Activated CD4-positive, alpha-beta T cell treated with anti-CD3 and anti-CD28 coated beads for 24 hours (primary cell): ENCODE measurements around the gene LHFPL2.

Experiments
- DNase-seq, 2 donors: peaks; one replicate each; pipeline ENCODE4 v3.0.0-alpha.2; 2020; ENCODE audit warnings: low read depth in 2 of 2

The LHFPL2 gene

GRCh38 chr5:78544561-78545201 lies 103.9 kb downstream of the LHFPL2 start:
- no peak for DNase-seq

GRCh38 chr5:78543916-78544315 lies 104.7 kb downstream of the LHFPL2 start:
- DNase-seq = no peak

- no peak for DNase-seq
Observed at GRCh38 chr5:78543292-78543691, 105.3 kb downstream of the LHFPL2 start.

- no peak for DNase-seq
Observed at GRCh38 chr5:78542321-78542840, 106.2 kb downstream of the LHFPL2 start.

- DNase-seq = no peak
Observed at GRCh38 chr5:78541086-78541654, 107.4 kb downstream of the LHFPL2 start.

GRCh38 chr5:78540335-78541085 lies 108.1 kb downstream of the LHFPL2 start:
- DNase-seq = no peak

- DNase-seq = no peak
Observed at GRCh38 chr5:78538240-78538850, 110.2 kb downstream of the LHFPL2 start.

GRCh38 chr5:78537821-78538220 lies 110.8 kb downstream of the LHFPL2 start:
- no peak for DNase-seq

GRCh38 chr5:78537411-78537810 lies 111.2 kb downstream of the LHFPL2 start:
- no peak for DNase-seq

GRCh38 chr5:78536661-78537196 lies 111.8 kb downstream of the LHFPL2 start:
- no peak for DNase-seq

- DNase-seq = no peak
Observed at GRCh38 chr5:78534905-78535200, 113.7 kb downstream of the LHFPL2 start.

GRCh38 chr5:78534148-78534904 lies 114.2 kb downstream of the LHFPL2 start:
- DNase-seq = no peak

- DNase-seq = no peak
Observed at GRCh38 chr5:78533356-78533755, 115.2 kb downstream of the LHFPL2 start.

- DNase-seq = no peak
Observed at GRCh38 chr5:78530342-78531096, 118.1 kb downstream of the LHFPL2 start.

- no peak for DNase-seq
Observed at GRCh38 chr5:78527925-78528324, 120.6 kb downstream of the LHFPL2 start.

GRCh38 chr5:78527054-78527859 lies 121.3 kb downstream of the LHFPL2 start:
- DNase-seq = no peak

- no peak for DNase-seq
Observed at GRCh38 chr5:78526049-78526525, 122.5 kb downstream of the LHFPL2 start.

- no peak for DNase-seq
Observed at GRCh38 chr5:78523314-78524193, 125.0 kb downstream of the LHFPL2 start.
